Stimulated activated effector memory CD8-positive, alpha-beta T cell treated with anti-CD3 and anti-CD28 coated beads, Interleukin-12 subunit alpha, Interleukin-12 subunit beta, amount 100 ng/mL, for 72 hours (primary cell): Measurements from ENCODE around the gene POLR3C.
A peak's percentile ranks its signal among the peaks of the same experiment; 100 is the strongest.

Source experiments
- ATAC-seq: fragments of 150-1000 bp; cut with Tn5 transposase; 2 replicates; pipeline ENCODE4 v1.10.0; 2021
- DNase-seq, 2 donors: peaks; one replicate each; pipeline ENCODE4 v3.0.0; 2021 to 2022; ENCODE audit warnings: low spot score in 2 of 2
- H3K27ac Mint-ChIP-seq: one replicate; pipeline ENCODE4 v1.8.0; 2022; ENCODE audit warnings: mild to moderate bottlenecking, mixed read lengths
- H3K36me3 Mint-ChIP-seq: one replicate; pipeline ENCODE4 v1.8.0; 2022; ENCODE audit warnings: mild to moderate bottlenecking, mixed read lengths
- H3K4me1 Mint-ChIP-seq: one replicate; pipeline ENCODE4 v1.8.0; 2022; ENCODE audit warnings: mixed read lengths
- H3K4me3 Mint-ChIP-seq: one replicate; pipeline ENCODE4 v1.8.0; 2022; ENCODE audit warnings: mild to moderate bottlenecking, mixed read lengths
- H3K9me3 Mint-ChIP-seq: one replicate; pipeline ENCODE4 v1.8.0; 2022; ENCODE audit warnings: mixed read lengths

The POLR3C gene

GRCh38 chr1:145846201-145846612, 22.2 kb downstream of the POLR3C start:
- Mint-ChIP-seq H3K4me1 (peaks cover 16% of the 10 kb centered on the region), H3K9me3 (no peaks in the 10 kb centered on the region), H3K27ac (no peak overlapping the region), H3K36me3 (peaks cover 25% of the 10 kb centered on the region), H3K4me3 (no peak overlapping the region)
- DNase-seq: peak in 1 of 2 donors; percentile 68
- peak; percentile 52 for ATAC-seq

DNA sequence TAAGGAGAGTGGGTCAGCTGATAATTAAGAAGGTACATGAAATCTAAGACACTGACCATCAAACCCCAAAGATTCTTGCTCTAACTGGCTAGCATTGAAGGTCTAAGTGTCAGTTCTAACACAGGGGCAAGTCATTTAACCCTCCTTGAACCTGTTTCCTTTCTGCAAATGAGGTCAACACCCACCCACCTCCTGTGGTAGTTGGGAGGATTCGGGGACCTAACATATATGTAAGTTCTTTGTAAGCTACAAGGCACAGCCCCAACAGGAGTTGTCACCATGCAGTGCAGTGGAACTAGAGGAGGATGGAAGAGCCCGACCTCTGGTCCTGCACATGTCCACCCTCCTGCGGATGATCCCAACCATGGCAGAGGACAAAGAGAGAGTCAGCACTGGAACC, 23.8 kb downstream of the POLR3C start:
- Mint-ChIP-seq H3K9me3 (no peaks in the 10 kb centered on the region), H3K4me3 (no peak overlapping the region), H3K36me3 (peaks cover 41% of the 10 kb centered on the region), H3K4me1 (peaks cover 16% of the 10 kb centered on the region), H3K27ac (peak overlapping the region; percentile 55)
- ATAC-seq (peak; percentile 61), DNase-seq (peak in 1 of 2 donors; percentile 59)

DNA sequence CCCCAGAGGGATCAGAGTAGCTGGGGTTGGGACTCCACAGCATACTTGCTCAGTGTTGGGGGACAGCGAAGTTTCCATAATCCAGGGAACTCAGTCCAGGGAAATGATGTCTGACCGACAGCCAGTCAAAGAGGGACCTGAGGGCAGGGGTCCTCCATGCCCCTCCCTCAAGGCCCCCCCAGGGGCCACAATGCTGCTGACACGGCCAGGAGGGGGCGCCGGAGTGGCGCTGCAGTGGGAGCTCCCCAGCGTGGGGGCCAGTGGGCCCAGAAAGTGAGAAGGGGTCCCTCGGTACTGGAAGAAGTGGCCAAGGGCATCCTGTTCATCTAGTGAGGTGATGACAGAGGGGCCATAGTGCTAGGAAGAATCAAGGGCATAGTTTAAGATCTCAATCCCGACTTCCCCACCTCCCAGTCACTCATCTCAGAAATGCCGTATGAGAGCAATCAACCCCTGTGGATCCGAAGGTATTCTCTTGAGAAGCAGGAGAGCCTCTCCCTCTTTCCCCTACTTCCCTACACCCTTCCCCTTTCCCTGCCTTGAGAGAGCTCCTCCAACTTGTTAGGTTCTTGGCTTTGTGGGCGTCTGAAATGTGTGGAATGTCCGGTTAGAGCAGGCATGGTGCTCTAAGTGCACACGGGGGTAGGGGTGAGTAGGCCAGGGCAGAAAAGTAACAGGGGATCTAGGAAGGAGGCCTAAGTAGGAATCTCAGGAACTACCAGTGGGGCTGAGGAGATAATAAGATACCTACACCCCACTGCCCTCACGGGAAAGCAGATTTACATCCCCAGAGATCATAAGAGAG, 25.6 kb downstream of the POLR3C start:
- H3K36me3 Mint-ChIP-seq: peaks cover 59% of the 10 kb centered on the region
- no peak overlapping the region for H3K4me3 Mint-ChIP-seq
- H3K27ac Mint-ChIP-seq: peak overlapping the region; percentile 70
- no peaks in the 10 kb centered on the region for H3K9me3 Mint-ChIP-seq
- no peak for ATAC-seq
- no peak for DNase-seq
- H3K4me1 Mint-ChIP-seq: peaks cover 16% of the 10 kb centered on the region

GRCh38 chr1:145855426-145855948, 31.5 kb downstream of the POLR3C start:
- peaks cover 20% of the 10 kb centered on the region for H3K4me1 Mint-ChIP-seq
- no peak overlapping the region for H3K4me3 Mint-ChIP-seq
- no peak for ATAC-seq
- no peak for DNase-seq
- H3K36me3 Mint-ChIP-seq: peaks cover 70% of the 10 kb centered on the region
- peak overlapping the region; percentile 91 for H3K27ac Mint-ChIP-seq
- H3K9me3 Mint-ChIP-seq: no peaks in the 10 kb centered on the region

DNA sequence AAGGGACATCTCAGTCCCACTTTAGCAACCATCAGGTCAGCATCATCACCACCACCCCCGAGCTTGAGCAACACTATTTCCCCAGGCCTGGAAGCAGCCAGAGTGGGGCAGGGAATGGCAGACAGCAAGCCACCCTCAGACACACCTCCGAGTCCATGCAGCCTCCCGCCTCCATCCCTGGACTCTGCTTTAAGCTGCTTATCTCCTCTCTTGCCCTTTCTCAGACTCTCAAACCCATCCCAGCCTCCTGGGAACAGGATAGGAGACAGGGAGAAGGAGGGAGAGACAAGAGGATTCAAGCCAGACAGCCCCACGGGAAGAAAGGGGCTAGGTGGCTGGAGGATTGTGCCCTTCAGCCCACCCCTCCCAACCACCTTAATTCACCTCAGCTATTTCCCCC, 33.2 kb downstream of the POLR3C start:
- Mint-ChIP-seq H3K27ac (peak overlapping the region; percentile 91), H3K4me1 (peaks cover 20% of the 10 kb centered on the region), H3K36me3 (peaks cover 53% of the 10 kb centered on the region), H3K4me3 (no peak overlapping the region), H3K9me3 (no peaks in the 10 kb centered on the region)
- no peak for DNase-seq
- ATAC-seq: no peak

DNA sequence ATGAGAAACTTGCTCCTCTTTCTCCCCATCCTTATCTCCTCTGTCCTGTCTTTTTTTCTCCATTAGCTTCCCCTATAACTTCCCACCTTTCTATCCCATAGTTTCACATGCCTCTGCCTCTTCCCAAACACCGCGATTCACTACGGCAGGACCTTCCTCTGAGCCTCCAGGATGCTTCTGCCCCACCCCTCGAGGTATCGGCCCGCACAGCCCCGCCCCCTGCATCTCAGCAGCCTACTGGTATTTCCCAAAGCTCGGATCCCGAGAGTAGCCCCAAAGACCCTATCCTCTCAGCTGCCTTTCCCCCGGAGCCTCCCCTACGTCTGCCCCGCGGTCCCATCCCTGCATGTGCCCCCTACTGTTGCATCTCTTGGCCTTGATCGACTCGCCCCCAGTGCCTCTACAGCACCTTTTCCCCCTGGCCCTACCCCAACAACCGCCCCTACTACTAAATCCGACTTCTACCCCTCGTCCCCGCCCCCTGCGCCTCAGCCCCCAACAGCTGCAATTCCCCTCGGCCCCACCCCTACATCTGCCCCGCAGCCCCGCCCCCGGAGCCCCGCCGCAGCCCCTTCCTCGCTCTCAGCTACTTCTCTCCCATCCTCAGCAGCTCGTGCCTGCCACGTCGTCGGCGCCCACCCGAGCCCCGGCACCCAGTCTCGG, 34.4 kb downstream of the POLR3C start:
- ATAC-seq (peak; percentile 44), DNase-seq (no peak)
- H3K4me1 Mint-ChIP-seq: peaks cover 20% of the 10 kb centered on the region
- H3K9me3 Mint-ChIP-seq: no peaks in the 10 kb centered on the region
- H3K4me3 Mint-ChIP-seq: peak overlapping the region; percentile 96
- peaks cover 41% of the 10 kb centered on the region for H3K36me3 Mint-ChIP-seq
- H3K27ac Mint-ChIP-seq: peak overlapping the region; percentile 91

DNA sequence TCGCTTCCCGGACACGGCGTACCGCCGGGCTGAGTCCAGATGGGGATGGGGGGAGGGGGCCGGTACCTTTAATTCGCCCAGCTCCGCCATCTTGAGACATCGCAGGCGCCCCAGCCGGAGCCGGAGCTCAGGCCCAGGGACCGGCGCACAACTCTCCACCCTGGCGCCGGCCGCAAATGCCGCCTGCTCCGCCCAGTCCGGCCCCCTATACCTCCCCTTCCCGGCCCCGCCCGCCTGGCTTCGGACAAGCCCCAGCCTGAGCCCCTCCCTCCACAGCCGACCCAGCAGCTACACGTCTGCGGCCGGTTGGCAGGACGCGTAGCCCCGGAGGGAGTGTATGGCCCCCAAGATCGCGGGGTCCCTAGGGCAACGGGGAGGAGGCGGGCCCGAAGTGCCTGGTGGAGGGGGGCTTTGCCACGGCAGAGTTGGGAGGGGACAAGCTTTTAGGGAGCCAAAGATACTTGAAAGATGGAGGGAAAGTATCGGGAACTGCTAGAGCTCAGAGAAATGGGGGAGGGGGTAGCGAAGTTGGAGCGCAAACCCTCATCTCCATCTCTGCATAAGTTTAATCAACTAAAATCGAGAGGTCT, 35.0 kb downstream of the POLR3C start, which contains the start of gene PIAS3:
Gene PIAS3 (minus strand): TSS at position 181 of the 590 bp plus-strand sequence. CDS start 91 bp downstream, at position 90.
- Mint-ChIP-seq H3K27ac (peak within 1 kb of the TSS; percentile 91), H3K9me3 (no peaks in the 10 kb centered on the region), H3K36me3 (peaks cover 35% of the 10 kb centered on the region), H3K4me3 (peak within 1 kb of the TSS; percentile 96), H3K4me1 (peaks cover 20% of the 10 kb centered on the region)
- DNase-seq (peak; percentile 82 to 96), ATAC-seq (peak; percentile 93)

- peak; percentile 82 for ATAC-seq
- DNase-seq: peak; percentile 74 to 91
- Mint-ChIP-seq H3K9me3 (no peaks in the 10 kb centered on the region), H3K27ac (peak overlapping the region; percentile 91), H3K4me1 (peaks cover 20% of the 10 kb centered on the region), H3K4me3 (peak overlapping the region; percentile 96), H3K36me3 (peaks cover 29% of the 10 kb centered on the region)
These were observed 35.6 kb downstream of the POLR3C start for GRCh38 chr1:145859491-145860023.

DNA sequence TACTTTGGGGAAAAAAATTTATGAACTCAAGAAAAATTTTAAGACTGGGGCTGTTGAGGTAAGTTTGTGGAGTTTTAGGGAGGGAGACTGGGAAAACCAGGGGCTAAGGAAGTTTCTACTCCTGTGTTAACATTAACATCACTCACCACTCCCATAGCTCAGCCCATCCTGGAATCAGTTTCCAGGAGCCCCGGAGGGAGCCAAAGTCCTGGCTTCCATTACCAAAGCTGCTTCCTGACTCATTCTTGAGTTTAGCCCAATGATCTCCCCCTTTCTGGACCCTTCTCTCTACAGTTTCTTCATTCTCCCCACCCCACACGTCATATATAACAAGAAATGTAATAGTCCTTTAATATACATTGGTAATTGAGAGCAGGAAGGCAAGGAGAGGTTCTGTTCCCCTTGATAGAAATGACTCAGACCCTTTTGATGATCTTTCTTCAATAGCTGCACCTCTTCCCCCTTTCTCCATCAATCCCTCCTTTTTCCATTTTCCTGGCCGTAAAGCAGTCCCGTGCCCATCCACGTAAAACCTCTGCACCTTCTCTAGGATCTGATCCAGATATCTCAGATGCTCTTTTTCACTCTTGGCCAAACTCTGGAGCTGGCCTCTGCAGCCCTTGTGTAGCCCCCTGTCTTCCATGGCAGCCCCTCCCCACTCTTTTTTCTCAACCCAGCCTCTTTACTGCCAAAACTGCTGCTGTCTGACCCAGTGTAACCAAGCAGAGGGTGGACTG, 39.5 kb downstream of the POLR3C start:
- H3K4me3 Mint-ChIP-seq: no peak overlapping the region

DNA sequence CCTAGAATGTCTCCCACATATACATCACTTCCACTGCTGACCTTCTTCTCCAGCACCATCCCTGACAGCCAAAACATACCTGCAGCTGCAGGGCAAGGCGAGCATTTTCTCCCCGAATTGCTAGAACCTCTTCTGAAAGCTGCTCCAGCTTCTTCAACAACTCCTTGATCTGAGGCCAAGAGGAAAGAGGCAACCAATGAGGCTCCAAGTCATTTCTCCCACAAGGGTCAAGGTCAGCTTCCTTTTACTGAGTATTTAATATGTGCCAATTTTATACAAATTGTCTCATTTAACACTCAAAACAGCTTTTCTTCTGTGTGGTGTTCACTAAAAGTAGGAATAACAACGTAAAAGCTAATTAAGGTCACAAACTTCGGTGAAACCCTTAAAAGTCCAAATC, 44.2 kb downstream of the POLR3C start:
- Mint-ChIP-seq H3K27ac (no peak overlapping the region), H3K4me1 (peaks cover 19% of the 10 kb centered on the region), H3K9me3 (no peaks in the 10 kb centered on the region), H3K4me3 (no peak overlapping the region), H3K36me3 (no peaks in the 10 kb centered on the region)
- DNase-seq (no peak), ATAC-seq (no peak)

More for the DNA sequence above, 39.5 kb downstream of the POLR3C start:
- no peak for DNase-seq
- Mint-ChIP-seq H3K36me3 (peaks cover 7% of the 10 kb centered on the region), H3K4me1 (peaks cover under 1% of the 10 kb centered on the region), H3K27ac (no peak overlapping the region), H3K9me3 (no peaks in the 10 kb centered on the region)
- no peak for ATAC-seq

GRCh38 chr1:145871994-145872924, 48.3 kb downstream of the POLR3C start:
- H3K27ac Mint-ChIP-seq: peak overlapping the region; percentile 81
- peak; percentile 82 for ATAC-seq

GRCh38 chr1:145874646-145875045, 50.6 kb downstream of the POLR3C start:
- Mint-ChIP-seq H3K9me3 (no peaks in the 10 kb centered on the region), H3K4me1 (peaks cover 25% of the 10 kb centered on the region), H3K4me3 (no peak overlapping the region), H3K27ac (no peak overlapping the region), H3K36me3 (no peaks in the 10 kb centered on the region)
- DNase-seq (no peak), ATAC-seq (no peak)

More at GRCh38 chr1:145871994-145872924, 48.3 kb downstream of the POLR3C start:
- no peaks in the 10 kb centered on the region for H3K36me3 Mint-ChIP-seq
- no peaks in the 10 kb centered on the region for H3K9me3 Mint-ChIP-seq
- H3K4me3 Mint-ChIP-seq: peak overlapping the region; percentile 82
- peak; percentile 31 to 74 for DNase-seq
- peaks cover 19% of the 10 kb centered on the region for H3K4me1 Mint-ChIP-seq

GRCh38 chr1:145877923-145878486, 54.0 kb downstream of the POLR3C start:
- Mint-ChIP-seq H3K36me3 (no peaks in the 10 kb centered on the region), H3K4me3 (no peak overlapping the region), H3K9me3 (no peaks in the 10 kb centered on the region), H3K27ac (no peak overlapping the region), H3K4me1 (peaks cover 8% of the 10 kb centered on the region)
- DNase-seq (no peak), ATAC-seq (no peak)
